ENCODE results near the gene JUP. TPM values are rescaled to one million over a fixed set of nuclear protein-coding genes. Genes with fewer than 3 reads are reported as not detected.

The JUP gene
- total and polyA plus RNA-seq, 2 of the 13 experiments (the other 11 are each of a cell fraction or from before 2014, with no cell fraction given), result 12.1 to 20.6 TPM

- TF ChIP-seq ZNF646 (CRISPR knock-in tag; IDR thresholded peaks at IDR 0.05) (no peak), TCF7L2 (IDR thresholded peaks at IDR 0.05; ENCODE audit: low read depth, low read length) (no peak), ZNF891 (CRISPR knock-in tag; IDR thresholded peaks at IDR 0.05) (0 out of 2 replicates have a peak, but pooled peaks have one; percentile 23), ZNF737 (CRISPR knock-in tag; IDR thresholded peaks at IDR 0.05; ENCODE audit: borderline replicate concordance) (no peak), ZNF263 (CRISPR knock-in tag; IDR thresholded peaks at IDR 0.05) (no peak), FOXC1 (CRISPR knock-in tag; IDR thresholded peaks at IDR 0.05; ENCODE audit: borderline replicate concordance) (peak; percentile 44), ZNF446 (CRISPR knock-in tag; IDR thresholded peaks at IDR 0.05) (no peak), ZNF468 (CRISPR knock-in tag; IDR thresholded peaks at IDR 0.05) (no peak), HMG20B (CRISPR knock-in tag; conservative IDR thresholded peaks at IDR 0.05) (0 out of 2 replicates have a peak, but pooled peaks have one; percentile 12), MTA3 (CRISPR knock-in tag; IDR thresholded peaks at IDR 0.05) (no peak), BCLAF1 (IDR thresholded peaks at IDR 0.05) (no peak), MYC (CRISPR knock-in tag; IDR thresholded peaks at IDR 0.05; ENCODE audit: borderline replicate concordance) (peak; percentile 58; the same call in 1 of the 2 replicates), ARID2 (CRISPR knock-in tag; IDR thresholded peaks at IDR 0.05; ENCODE audit: borderline replicate concordance) (peak; percentile 71; the same call in 1 of the 2 replicates), ZNF614 (CRISPR knock-in tag; IDR thresholded peaks at IDR 0.05; ENCODE audit: borderline replicate concordance) (0 out of 2 replicates have a peak, but pooled peaks have one; percentile 27), SKIL (CRISPR knock-in tag; IDR thresholded peaks at IDR 0.05; ENCODE audit: borderline replicate concordance) (no peak), ZNF232 (CRISPR knock-in tag; IDR thresholded peaks at IDR 0.05; ENCODE audit: borderline replicate concordance) (peak; percentile 60; the same call in 1 of the 2 replicates), ZNF766 (CRISPR knock-in tag; IDR thresholded peaks at IDR 0.05; ENCODE audit: borderline replicate concordance) (no peak), TEF (CRISPR knock-in tag; IDR thresholded peaks at IDR 0.05) (no peak)
Observed at GRCh38 chr17:41813699-41814124, 27.2 kb upstream of the JUP start (continued).
